Small intestine (tissue), 7 donors: ENCODE data around the gene ZNF521. TPM values are rescaled to one million over a fixed set of nuclear protein-coding genes. Genes with fewer than 3 reads are reported as not detected.
A peak's percentile ranks its signal among the peaks of the same experiment; 100 is the strongest.

ENCODE experiments used
- DNase-seq, 2 donors: peaks; one replicate each; pipeline versions ENCODE4 v3.0.0 to v3.0.0-alpha.2; 2013
- FAIRE-seq: peaks from 2 replicates; lab custom pipeline; 2012; peaks lifted over from hg19 to GRCh38; lab: Jason Lieb, UNC
- H3K27ac ChIP-seq, 3 donors: one replicate each; pipeline ENCODE4 v1.5.1; 2013; ENCODE audit warnings: low read length in 2 of 3, mild to moderate bottlenecking in 2 of 3, control low read depth in 1 of 3, inconsistent platforms in 1 of 3, low read depth in 1 of 3, moderate library complexity in 1 of 3
- H3K27me3 ChIP-seq, 3 donors: one replicate each; pipeline ENCODE4 v1.6.1; 2013; ENCODE audit warnings: low read length in 3 of 3, inconsistent platforms in 1 of 3; ENCODE audit not compliant: control insufficient read depth in 3 of 3, insufficient read depth in 3 of 3
- H3K36me3 ChIP-seq, 3 donors: one replicate each; pipeline ENCODE4 v1.6.1; 2013; ENCODE audit warnings: low read length in 3 of 3, inconsistent platforms in 1 of 3, low read depth in 1 of 3, mild to moderate bottlenecking in 1 of 3, moderate library complexity in 1 of 3; ENCODE audit not compliant: control insufficient read depth in 3 of 3, insufficient read depth in 2 of 3
- H3K4me1 ChIP-seq, 3 donors: one replicate each; pipeline ENCODE4 v1.6.1; 2013; ENCODE audit warnings: low read length in 2 of 3, inconsistent platforms in 1 of 3, low read depth in 1 of 3, mild to moderate bottlenecking in 1 of 3, moderate library complexity in 1 of 3; ENCODE audit not compliant: control insufficient read depth in 3 of 3, insufficient read depth in 2 of 3
- H3K4me3 ChIP-seq, 3 donors: one replicate each; pipeline ENCODE4 v1.5.1; 2013; ENCODE audit warnings: low read length in 3 of 3, control low read depth in 1 of 3, inconsistent platforms in 1 of 3, low read depth in 1 of 3, mild to moderate bottlenecking in 1 of 3, moderate library complexity in 1 of 3
- H3K9me3 ChIP-seq, 2 donors: one replicate each; pipeline ENCODE4 v1.6.1; 2013; ENCODE audit warnings: low read depth in 1 of 2, low read length in 1 of 2; ENCODE audit not compliant: control insufficient read depth in 2 of 2, insufficient read depth in 1 of 2
- WGBS, 3 donors: extraction: QIAGEN DNeasy Blood & Tissue Kit; methylation state at CpG; one replicate each; pipeline ENCODE4 v1.1.7; 2013; 5-methylcytosine and 5-hydroxymethylcytosine counted together
- polyA plus RNA-seq, 4 donors: library from polyadenylated mRNA; stranded (reverse) in 3 of 4; unstranded in 1 of 4; fragments of 200-250 nt in 3 of 4; fragments of 120-200 nt in 1 of 4; gene quantifications; one replicate each; pipeline versions ENCODE4 v1.2.1 to v1.2.3, GENCODE V29; 2013
- donor health status: healthy with polysubstance abuse.
- donor health status: control.
- donor health status: control.
- donor health status: Bipolar disorder and iron deficiency.
- donor health status: healthy.

Gene ZNF521
- polyA plus RNA-seq, 4 donors, result 3.5 to 5.5 (median 3.9) TPM; not detected in 1

DNA sequence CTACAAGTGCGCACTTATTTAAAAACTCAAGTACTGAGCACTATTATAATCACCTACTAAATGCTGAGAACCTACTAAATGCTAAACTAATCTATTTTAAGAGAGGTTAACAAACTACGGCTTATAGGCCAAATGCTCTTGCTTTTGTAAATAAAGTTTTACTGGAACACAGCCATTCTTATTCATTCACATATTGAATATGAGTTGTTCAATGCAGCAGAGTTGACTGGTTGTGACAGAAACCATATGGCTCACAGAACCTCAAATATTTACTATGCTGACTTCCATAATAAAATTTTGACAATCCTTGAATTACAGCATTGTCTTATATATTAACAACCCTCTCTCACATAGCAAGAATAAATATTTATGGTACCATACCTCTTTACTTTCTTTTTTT is 103.2 kb downstream of the ZNF521 start:
- H3K4me3 ChIP-seq, result no peak overlapping the region
- no peak for FAIRE-seq
- H3K36me3 ChIP-seq, result no peaks in the 10 kb centered on the region
- no peak for DNase-seq
- no peaks in the 10 kb centered on the region for H3K27me3 ChIP-seq
- no peaks in the 10 kb centered on the region for H3K4me1 ChIP-seq
- H3K27ac ChIP-seq, result no peak overlapping the region
- WGBS, 3 donors, result 58 to 74% (median 63%) methylated on average over 2 of the region's 2 CpGs
- H3K9me3 ChIP-seq, result no peaks in the 10 kb centered on the region

DNA sequence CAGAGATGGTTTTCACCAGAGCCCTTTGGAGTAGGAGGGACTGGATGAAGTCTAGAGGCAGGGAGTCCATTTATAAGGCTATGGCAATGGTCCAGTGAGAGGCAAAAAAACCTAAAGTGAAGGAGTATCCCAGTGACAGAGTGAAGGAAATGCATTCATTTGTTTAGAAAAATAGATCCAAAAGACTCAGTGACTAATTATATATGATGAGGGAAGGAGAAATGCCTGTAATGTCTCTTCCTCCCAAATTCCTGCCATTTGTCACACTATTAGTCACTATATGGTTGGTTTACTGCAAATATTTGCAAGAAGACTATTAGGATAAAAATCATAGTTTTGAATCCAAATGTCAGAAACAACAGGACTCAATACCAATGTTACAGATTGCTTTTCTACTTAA is 104.2 kb downstream of the ZNF521 start:
- Histone ChIP-seq H3K4me3 (no peak overlapping the region), H3K9me3 (no peaks in the 10 kb centered on the region), H3K36me3 (no peaks in the 10 kb centered on the region), H3K27me3 (no peaks in the 10 kb centered on the region), H3K4me1 (no peaks in the 10 kb centered on the region), H3K27ac (no peak overlapping the region)
- DNase-seq (no peak), FAIRE-seq (no peak)

DNA sequence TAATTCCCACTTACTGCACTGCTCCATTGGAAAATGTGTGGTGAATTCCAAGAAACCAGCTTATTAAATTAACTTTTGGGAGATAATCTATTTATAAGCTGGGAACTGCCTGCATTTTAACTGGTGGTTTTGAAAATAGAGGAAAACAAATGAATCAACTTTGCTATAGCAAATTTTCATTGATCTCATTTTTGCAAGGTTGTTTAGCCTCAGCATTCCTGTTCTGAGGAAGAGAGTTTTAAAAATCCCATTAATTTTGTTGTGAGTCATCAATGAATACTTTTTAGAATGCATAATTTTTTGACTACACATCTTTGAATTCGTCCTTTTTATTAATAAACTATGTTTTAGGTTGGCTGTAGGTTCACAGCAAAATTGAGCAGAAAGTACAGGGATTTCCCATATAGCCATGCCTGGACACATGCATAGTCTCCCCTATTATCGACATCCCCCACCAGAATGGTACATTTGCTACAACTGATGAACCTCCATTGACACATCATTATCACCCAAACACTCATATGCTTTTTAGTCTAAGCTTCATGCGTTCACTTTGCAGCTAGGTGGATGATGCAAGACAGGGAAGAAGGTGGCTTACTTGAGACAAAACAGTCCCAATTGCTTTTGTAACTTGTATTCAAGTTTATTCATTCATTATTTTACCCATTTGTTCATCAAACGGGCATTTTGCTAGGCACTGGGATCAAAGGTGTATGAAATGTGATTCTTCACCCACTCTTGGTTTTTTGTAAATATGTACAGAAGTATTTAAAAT is 106.9 kb downstream of the ZNF521 start:
- FAIRE-seq (no peak), DNase-seq (no peak)
- no peak overlapping the region for H3K27ac ChIP-seq
- no peaks in the 10 kb centered on the region for H3K9me3 ChIP-seq
- no peak overlapping the region for H3K4me3 ChIP-seq
- no peaks in the 10 kb centered on the region for H3K4me1 ChIP-seq
- WGBS, 3 donors, result 77 to 83% (median 80%) methylated on average over 4 of the region's 4 CpGs
- no peaks in the 10 kb centered on the region for H3K27me3 ChIP-seq
- no peaks in the 10 kb centered on the region for H3K36me3 ChIP-seq

DNA sequence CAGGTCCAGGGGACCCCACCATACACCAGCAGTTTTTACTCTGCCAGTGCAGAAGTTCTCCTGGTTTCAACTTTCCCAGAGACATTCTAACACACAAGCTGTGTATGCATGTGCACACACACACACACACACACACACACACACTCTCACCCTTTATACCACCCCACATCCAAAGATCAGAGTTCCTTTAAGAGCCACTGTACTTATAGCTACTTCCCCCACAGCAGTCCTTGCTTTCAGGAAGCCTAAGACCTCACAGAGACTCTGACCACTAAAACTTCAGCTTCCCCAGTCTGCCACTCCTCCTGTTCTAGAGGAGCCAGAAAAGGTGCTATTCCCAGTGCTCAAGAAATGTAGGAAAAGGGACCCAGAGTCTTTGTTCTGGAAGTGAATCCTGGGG is 107.8 kb downstream of the ZNF521 start:
- Histone ChIP-seq H3K4me3 (no peak overlapping the region), H3K27ac (no peak overlapping the region), H3K27me3 (no peaks in the 10 kb centered on the region), H3K9me3 (no peaks in the 10 kb centered on the region), H3K36me3 (no peaks in the 10 kb centered on the region), H3K4me1 (no peaks in the 10 kb centered on the region)
- DNase-seq, result no peak
- FAIRE-seq, result no peak

DNA sequence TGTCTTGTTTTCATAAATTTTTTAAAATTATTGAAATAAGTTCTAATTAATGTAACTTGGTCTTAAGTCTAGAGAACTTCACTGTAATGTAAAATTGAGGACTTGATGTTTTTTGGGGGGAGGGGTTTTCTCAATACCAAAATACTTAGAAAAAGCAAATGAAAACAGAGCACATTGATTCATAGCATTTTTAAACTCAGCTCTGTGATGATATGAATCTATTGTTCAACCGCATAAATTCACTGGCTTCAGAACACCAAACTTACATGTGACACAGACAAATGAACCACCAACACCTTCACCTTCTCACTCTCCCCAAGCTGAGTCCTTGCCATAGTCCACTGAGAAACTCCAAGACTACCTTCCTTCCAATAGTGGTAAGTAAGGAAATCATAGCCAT is 108.2 kb downstream of the ZNF521 start:
- DNase-seq, result no peak
- Histone ChIP-seq H3K9me3 (no peaks in the 10 kb centered on the region), H3K36me3 (no peaks in the 10 kb centered on the region), H3K4me3 (no peak overlapping the region), H3K27me3 (no peaks in the 10 kb centered on the region), H3K27ac (no peak overlapping the region), H3K4me1 (no peaks in the 10 kb centered on the region)
- 83 to 91% (median 91%) methylated on average over 1 of the region's 1 CpG for WGBS, 3 donors
- FAIRE-seq, result no peak

DNA sequence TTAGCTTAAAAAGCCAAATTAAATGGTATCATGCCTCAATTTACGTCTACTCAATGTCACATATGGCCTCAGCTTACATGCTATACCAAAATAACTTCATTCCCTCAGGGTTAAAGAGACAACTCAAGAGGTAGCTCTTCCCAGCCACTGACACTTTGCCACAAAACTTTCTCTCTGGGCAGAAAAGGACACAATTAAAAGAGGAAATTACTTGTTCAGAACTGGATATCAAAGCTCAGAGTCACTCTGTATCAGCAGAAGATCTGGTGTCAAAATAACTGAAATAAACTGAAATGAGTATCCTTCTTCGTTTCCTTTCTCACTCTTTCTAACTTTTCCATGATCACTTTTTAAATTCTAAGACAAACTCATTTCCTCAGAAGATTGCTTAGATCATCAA is 108.7 kb downstream of the ZNF521 start:
- no peak overlapping the region for H3K4me3 ChIP-seq
- 62 to 78% (median 69%) methylated on average over 2 of the region's 2 CpGs for WGBS, 3 donors
- no peak for FAIRE-seq
- H3K36me3 ChIP-seq, result no peaks in the 10 kb centered on the region
- DNase-seq, result no peak
- H3K27ac ChIP-seq, result no peak overlapping the region
- no peaks in the 10 kb centered on the region for H3K9me3 ChIP-seq
- no peaks in the 10 kb centered on the region for H3K27me3 ChIP-seq
- H3K4me1 ChIP-seq, result no peaks in the 10 kb centered on the region

DNA sequence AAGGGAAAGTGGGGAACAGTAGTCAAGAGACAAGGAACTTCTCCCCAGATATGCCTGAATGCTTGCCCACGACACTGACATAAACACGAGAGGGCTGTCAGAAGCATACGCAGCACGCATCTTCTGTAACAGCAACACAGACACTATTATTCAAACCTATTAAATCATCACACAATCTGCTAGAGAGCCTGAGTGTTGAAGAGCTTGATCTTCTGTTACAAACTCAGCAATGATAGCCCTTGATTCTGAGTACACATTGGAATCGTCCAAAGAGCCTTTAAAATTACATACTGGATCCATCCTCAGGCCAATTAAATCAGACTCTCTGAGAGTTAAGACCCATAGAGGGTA is 111.6 kb downstream of the ZNF521 start:
- Histone ChIP-seq H3K36me3 (no peaks in the 10 kb centered on the region), H3K27me3 (no peaks in the 10 kb centered on the region), H3K9me3 (no peaks in the 10 kb centered on the region), H3K4me3 (no peak overlapping the region), H3K4me1 (no peaks in the 10 kb centered on the region), H3K27ac (no peak overlapping the region)
- DNase-seq, result no peak
- 75 to 81% (median 80%) methylated on average over 5 of the region's 5 CpGs for WGBS, 3 donors
- FAIRE-seq, result no peak

DNA sequence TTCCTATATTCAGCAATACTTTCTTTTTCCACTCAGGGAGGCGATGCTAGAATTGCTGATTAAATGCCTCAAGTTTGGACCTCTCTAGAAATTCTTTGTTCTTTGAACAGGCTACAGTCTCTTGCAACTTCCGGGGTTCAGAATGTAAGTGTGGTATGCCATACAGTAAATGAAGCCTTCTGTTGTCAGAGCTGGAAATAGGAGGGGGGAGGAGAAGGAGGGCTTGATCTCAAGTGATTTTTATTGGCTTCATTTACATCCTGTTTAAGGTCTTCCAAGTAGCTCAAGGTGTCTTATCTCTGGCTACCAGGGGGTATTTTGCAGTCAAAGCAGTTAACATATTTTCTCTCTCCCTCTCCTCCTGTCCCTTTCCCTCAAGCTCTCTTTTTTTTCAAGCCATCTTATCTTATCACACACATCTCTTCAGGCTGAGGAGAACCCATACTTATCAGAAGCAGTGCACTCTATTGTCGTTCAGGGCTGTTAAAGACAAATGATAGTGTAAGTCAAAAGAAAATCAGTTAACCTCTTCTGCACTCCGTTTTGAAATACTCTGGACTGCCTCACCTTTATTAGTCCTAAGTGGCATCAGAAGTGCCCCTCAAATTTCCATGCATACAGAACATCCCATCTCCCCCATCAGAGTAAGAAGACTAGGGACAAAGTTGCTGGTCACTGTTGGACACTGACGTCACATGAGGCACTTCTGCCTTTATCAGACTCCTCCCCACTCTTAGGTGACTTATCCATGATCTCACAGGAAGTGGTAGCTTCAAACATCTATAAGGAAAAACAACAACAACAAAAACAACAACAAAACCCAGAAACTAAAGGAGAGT is 112.2 kb downstream of the ZNF521 start:
- Histone ChIP-seq H3K36me3 (no peaks in the 10 kb centered on the region), H3K27ac (no peak overlapping the region), H3K4me3 (no peak overlapping the region), H3K9me3 (no peaks in the 10 kb centered on the region), H3K4me1 (no peaks in the 10 kb centered on the region), H3K27me3 (no peaks in the 10 kb centered on the region)
- DNase-seq (peak in 1 of 2 donors; percentile 23), FAIRE-seq (no peak)
- 29 to 34% (median 30%) methylated on average over 5 of the region's 5 CpGs for WGBS, 3 donors
